ENCODE data around the gene RBM33.

The RBM33 gene

GRCh38 chr7:155780884-155781283, 136.4 kb downstream of the RBM33 start:
- Mint-ChIP-seq H3K27me3 (peaks cover under 1% of the 10 kb centered on the region), H3K4me1 (no peaks in the 10 kb centered on the region), H3K27ac (no peak overlapping the region), H3K9me3 (no peaks in the 10 kb centered on the region), H3K36me3 (peaks cover 73% of the 10 kb centered on the region), H3K4me3 (no peak overlapping the region)
- ATAC-seq = no peak

DNA sequence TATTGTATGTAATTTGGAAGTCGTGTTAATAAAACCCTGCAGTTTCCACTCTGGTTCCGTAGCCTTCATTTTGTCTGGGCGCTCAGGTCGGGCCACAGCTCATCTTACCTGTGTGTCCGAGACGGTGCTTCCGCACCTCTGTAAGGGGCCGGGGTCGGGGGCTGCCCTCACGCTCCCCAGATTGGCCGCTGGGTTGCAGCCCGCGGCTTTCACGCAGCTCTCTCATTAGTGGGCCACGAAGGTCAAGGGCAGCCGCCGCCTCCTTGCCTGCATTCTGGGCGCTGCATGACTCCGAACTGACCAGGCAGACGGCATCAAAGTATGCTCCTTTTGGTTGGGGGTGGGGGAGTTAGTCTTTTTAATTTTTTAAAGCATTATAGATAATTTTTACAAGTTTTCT, 137.0 kb downstream of the RBM33 start:
- peaks cover 6% of the 10 kb centered on the region for H3K27me3 Mint-ChIP-seq
- H3K4me3 Mint-ChIP-seq = no peak overlapping the region
- peaks cover 73% of the 10 kb centered on the region for H3K36me3 Mint-ChIP-seq
- no peaks in the 10 kb centered on the region for H3K9me3 Mint-ChIP-seq
- no peak overlapping the region for H3K27ac Mint-ChIP-seq
- no peaks in the 10 kb centered on the region for H3K4me1 Mint-ChIP-seq
- no peak for ATAC-seq

DNA sequence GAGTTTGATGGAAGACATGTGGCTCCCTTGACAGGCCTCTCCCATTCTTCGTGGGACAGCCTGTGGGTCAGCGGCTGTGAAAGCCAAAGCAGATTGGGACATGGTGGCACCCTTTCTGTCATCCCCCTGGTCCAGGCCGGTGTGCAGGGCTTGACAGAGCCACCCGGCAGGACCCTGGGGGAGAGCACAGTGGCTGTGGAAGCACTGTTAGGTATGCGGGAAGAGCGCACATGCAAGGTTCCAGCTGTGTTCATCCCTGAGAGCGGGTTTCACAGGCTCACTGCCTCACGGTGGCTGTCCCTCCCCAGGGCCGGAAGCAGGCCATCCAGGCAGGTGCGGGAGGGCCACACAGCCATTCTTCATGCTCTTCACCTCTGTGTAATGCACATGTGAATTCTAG, 138.0 kb downstream of the RBM33 start:
- peaks cover 69% of the 10 kb centered on the region for H3K36me3 Mint-ChIP-seq
- peaks cover 11% of the 10 kb centered on the region for H3K27me3 Mint-ChIP-seq
- no peak overlapping the region for H3K27ac Mint-ChIP-seq

GRCh38 chr7:155785536-155785935, 141.1 kb downstream of the RBM33 start:
- peaks cover 53% of the 10 kb centered on the region for H3K36me3 Mint-ChIP-seq
- no peak overlapping the region for H3K4me3 Mint-ChIP-seq
- H3K9me3 Mint-ChIP-seq = no peaks in the 10 kb centered on the region
- peaks cover 18% of the 10 kb centered on the region for H3K27me3 Mint-ChIP-seq
- no peak overlapping the region for H3K27ac Mint-ChIP-seq
- no peak for ATAC-seq
- peaks cover 7% of the 10 kb centered on the region for H3K4me1 Mint-ChIP-seq

More for the DNA sequence above, 138.0 kb downstream of the RBM33 start:
- no peak for ATAC-seq
- H3K4me3 Mint-ChIP-seq = no peak overlapping the region
- H3K4me1 Mint-ChIP-seq = peaks cover 1% of the 10 kb centered on the region
- H3K9me3 Mint-ChIP-seq = no peaks in the 10 kb centered on the region

- no peaks in the 10 kb centered on the region for H3K9me3 Mint-ChIP-seq
- no peak overlapping the region for H3K4me3 Mint-ChIP-seq
- ATAC-seq = no peak
- no peak overlapping the region for H3K27ac Mint-ChIP-seq
- peaks cover 43% of the 10 kb centered on the region for H3K36me3 Mint-ChIP-seq
- H3K27me3 Mint-ChIP-seq = peaks cover 18% of the 10 kb centered on the region
- H3K4me1 Mint-ChIP-seq = peaks cover 7% of the 10 kb centered on the region
These were observed 142.0 kb downstream of the RBM33 start for GRCh38 chr7:155786491-155786890.

- H3K36me3 Mint-ChIP-seq = peaks cover 35% of the 10 kb centered on the region
- no peaks in the 10 kb centered on the region for H3K9me3 Mint-ChIP-seq
- no peak overlapping the region for H3K27ac Mint-ChIP-seq
- peak; percentile 27 for ATAC-seq
- peaks cover 7% of the 10 kb centered on the region for H3K4me1 Mint-ChIP-seq
- peak overlapping the region; percentile 70 for H3K4me3 Mint-ChIP-seq
- peaks cover 18% of the 10 kb centered on the region for H3K27me3 Mint-ChIP-seq
These were observed 142.8 kb downstream of the RBM33 start for GRCh38 chr7:155787171-155787851.

DNA sequence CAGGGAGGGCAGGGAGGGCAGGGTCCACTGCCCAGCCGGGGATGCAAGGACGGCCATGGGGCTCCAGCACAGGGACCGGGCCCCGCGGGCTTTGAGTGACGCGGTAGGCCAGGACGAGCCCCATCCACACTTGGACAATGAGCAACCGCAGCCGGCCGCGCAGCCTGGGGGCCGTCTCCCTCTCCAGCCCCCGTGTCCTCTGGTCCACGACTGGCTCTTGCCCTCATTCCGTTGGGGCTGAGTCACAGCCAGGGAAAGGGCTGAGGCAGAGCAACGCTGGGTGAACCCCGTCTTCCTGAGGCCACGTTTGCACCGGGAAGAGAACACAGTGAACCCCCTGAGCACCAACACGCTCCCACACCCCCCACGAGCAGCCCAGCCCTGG, 144.1 kb downstream of the RBM33 start:
- H3K36me3 Mint-ChIP-seq = peaks cover 22% of the 10 kb centered on the region
- peaks cover 7% of the 10 kb centered on the region for H3K4me1 Mint-ChIP-seq
- no peaks in the 10 kb centered on the region for H3K9me3 Mint-ChIP-seq
- ATAC-seq = no peak
- no peak overlapping the region for H3K27ac Mint-ChIP-seq
- H3K4me3 Mint-ChIP-seq = no peak overlapping the region
- H3K27me3 Mint-ChIP-seq = peaks cover 18% of the 10 kb centered on the region

GRCh38 chr7:155789001-155789725, 144.7 kb downstream of the RBM33 start:
- Mint-ChIP-seq H3K4me3 (no peak overlapping the region), H3K27me3 (peaks cover 18% of the 10 kb centered on the region), H3K36me3 (peaks cover 16% of the 10 kb centered on the region), H3K9me3 (no peaks in the 10 kb centered on the region), H3K27ac (no peak overlapping the region), H3K4me1 (peaks cover 7% of the 10 kb centered on the region)
- ATAC-seq = no peak

DNA sequence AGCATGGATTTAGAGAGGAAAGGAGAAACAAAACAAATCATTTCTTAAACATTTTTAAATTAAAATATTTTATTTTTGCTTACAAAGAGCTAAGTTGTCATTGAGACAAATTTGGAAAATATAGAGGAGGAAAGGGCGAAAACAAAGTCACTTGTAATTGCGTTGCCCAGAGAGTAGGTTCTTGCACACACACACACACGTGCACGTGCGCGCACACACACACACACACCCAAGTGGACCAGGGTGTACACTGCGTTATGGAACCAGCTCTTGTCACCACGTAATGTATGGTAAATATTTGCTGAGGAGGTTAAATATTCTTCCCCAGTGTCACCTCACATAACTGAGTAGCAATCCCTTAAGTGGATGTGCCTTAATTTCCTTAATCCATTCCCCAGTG, 146.2 kb downstream of the RBM33 start:
- Mint-ChIP-seq H3K4me3 (no peak overlapping the region), H3K4me1 (peaks cover 7% of the 10 kb centered on the region), H3K9me3 (no peaks in the 10 kb centered on the region), H3K27me3 (peaks cover 18% of the 10 kb centered on the region), H3K27ac (no peak overlapping the region), H3K36me3 (peaks cover 7% of the 10 kb centered on the region)
- no peak for ATAC-seq

DNA sequence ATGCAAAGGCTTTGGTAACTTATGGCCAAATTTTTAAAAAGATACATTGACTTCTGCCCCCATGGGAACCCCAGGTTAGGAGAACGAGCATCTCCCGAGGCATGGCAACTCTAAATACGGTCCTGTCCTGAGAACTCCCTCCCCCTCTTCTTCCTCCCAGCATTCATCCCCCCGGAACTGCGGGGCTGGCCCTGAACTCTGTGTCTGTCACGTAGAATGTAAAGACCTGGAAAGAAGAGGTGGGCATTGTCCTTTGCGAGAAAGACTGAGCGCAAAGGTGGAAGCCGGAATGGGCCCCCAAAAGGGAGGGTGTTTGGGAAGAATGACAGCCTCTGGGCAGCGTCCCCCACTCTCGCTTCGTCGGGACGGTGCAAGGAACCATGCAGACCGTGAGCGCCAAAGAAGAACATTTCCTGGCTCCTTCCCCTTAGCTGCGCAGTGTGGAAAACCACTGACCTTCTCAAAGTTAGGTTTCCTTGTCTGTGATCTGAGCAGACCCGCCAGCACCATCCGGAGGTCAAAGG, 146.8 kb downstream of the RBM33 start:
- Mint-ChIP-seq H3K36me3 (peaks cover 1% of the 10 kb centered on the region), H3K27me3 (peaks cover 13% of the 10 kb centered on the region), H3K4me1 (peaks cover 7% of the 10 kb centered on the region), H3K27ac (no peak overlapping the region), H3K9me3 (no peaks in the 10 kb centered on the region), H3K4me3 (no peak overlapping the region)
- no peak for ATAC-seq

DNA sequence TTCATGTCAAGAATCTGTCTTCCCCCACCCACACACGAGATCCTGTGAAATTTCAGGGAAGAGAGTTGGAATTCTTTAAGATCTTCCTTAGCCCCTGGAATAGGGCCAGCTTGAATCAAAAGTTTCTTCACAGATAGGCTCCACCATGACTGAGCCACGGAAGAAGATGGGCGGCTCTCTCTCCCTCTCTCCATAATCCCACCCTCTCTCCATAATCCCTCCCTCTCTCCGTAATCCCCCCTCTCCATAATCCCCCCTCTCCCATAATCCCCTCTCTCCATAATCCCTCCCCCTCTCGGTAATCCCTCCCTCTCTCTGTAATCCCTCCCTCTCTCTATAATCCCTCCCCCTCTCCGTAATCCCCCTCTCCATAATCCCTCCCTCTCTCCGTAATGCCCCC, 147.4 kb downstream of the RBM33 start:
- ATAC-seq = no peak
- Mint-ChIP-seq H3K9me3 (no peaks in the 10 kb centered on the region), H3K27ac (no peak overlapping the region), H3K27me3 (peaks cover 14% of the 10 kb centered on the region), H3K4me3 (no peak overlapping the region), H3K36me3 (no peaks in the 10 kb centered on the region), H3K4me1 (peaks cover 7% of the 10 kb centered on the region)

GRCh38 chr7:155792315-155792960, 148.0 kb downstream of the RBM33 start:
- Mint-ChIP-seq H3K9me3 (no peaks in the 10 kb centered on the region), H3K27ac (no peak overlapping the region), H3K36me3 (no peaks in the 10 kb centered on the region), H3K27me3 (peaks cover 15% of the 10 kb centered on the region), H3K4me3 (no peak overlapping the region), H3K4me1 (peaks cover 6% of the 10 kb centered on the region)
- no peak for ATAC-seq

- Mint-ChIP-seq H3K4me3 (no peak overlapping the region), H3K27me3 (peaks cover 9% of the 10 kb centered on the region), H3K27ac (no peak overlapping the region), H3K36me3 (no peaks in the 10 kb centered on the region), H3K4me1 (no peaks in the 10 kb centered on the region), H3K9me3 (no peaks in the 10 kb centered on the region)
- ATAC-seq = no peak
These were observed 148.6 kb downstream of the RBM33 start for GRCh38 chr7:155792999-155793560.

DNA sequence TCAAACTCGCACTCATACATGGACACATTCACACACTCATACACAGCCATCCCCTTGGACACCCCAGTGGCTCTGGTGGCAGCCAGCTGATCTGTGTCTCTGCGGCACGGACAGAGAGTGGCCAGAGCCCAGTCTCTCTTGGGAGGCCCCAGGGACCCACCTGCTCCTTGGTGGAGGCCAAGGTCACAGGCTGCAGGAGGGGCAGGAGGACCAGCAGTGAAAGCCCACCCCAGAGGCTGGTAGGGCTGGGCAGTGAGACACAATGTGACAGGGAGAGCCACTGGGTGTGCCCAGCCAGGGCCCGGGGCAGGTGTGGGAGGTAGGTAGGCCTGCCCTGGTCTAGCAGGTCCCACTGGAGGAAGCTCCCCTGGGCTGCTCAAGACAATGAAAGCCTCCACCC, 149.3 kb downstream of the RBM33 start:
- Mint-ChIP-seq H3K27me3 (peaks cover 15% of the 10 kb centered on the region), H3K36me3 (no peaks in the 10 kb centered on the region), H3K27ac (no peak overlapping the region), H3K4me3 (no peak overlapping the region), H3K4me1 (peaks cover 5% of the 10 kb centered on the region), H3K9me3 (no peaks in the 10 kb centered on the region)
- no peak for ATAC-seq

DNA sequence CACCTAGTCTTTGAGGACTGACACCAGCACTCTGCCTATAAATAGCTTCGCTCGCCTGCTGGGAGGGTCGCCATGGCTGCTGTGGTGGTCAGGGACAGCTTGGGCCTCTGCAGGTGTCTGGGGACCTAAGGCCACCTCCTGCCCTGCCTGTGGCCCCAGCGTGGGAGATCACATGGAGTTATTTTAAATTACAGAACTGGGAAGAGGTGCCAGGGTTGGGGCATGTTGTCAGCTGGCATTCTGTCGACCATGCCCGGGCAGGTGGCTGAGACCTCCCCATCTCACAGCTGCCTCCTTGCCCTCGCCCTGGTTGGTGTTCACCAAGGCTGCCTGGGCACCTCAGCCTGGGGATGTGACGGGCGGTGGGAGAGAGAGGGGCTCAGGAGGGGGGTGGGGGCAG, 149.7 kb downstream of the RBM33 start:
- no peaks in the 10 kb centered on the region for H3K36me3 Mint-ChIP-seq
- ATAC-seq = no peak
- H3K9me3 Mint-ChIP-seq = no peaks in the 10 kb centered on the region
- H3K4me3 Mint-ChIP-seq = no peak overlapping the region
- H3K27ac Mint-ChIP-seq = no peak overlapping the region
- H3K27me3 Mint-ChIP-seq = peaks cover 20% of the 10 kb centered on the region
- peaks cover 8% of the 10 kb centered on the region for H3K4me1 Mint-ChIP-seq
